ENCODE results near the gene PYGM. TPM values are rescaled to one million over a fixed set of nuclear protein-coding genes. Genes with fewer than 3 reads are reported as not detected.

PYGM gene
- total RNA-seq, 1 experiment from 2014 or later = 1.4 TPM

- Mint-ChIP-seq H3K36me3 (ENCODE audit: insufficient read depth, unreplicated experiment) (no peaks in the 10 kb centered on the region), H3K4me1 (ENCODE audit: low read depth, unreplicated experiment) (peaks cover 9% of the 10 kb centered on the region), H3K27me3 (ENCODE audit: insufficient read depth, unreplicated experiment) (peaks cover 9% of the 10 kb centered on the region), H3K27ac (ENCODE audit: unreplicated experiment) (no peak overlapping the region), H3K4me3 (ENCODE audit: unreplicated experiment) (no peak overlapping the region), H3K9me3 (ENCODE audit: unreplicated experiment) (no peaks in the 10 kb centered on the region)
- Histone ChIP-seq H3K9me3 (no peaks in the 10 kb centered on the region), H3K4me1 (no peaks in the 10 kb centered on the region), H3K4me3 (ENCODE audit: low read depth, low read length) (no peak overlapping the region), H3K27me3 (replicated peaks; ENCODE audit: control insufficient read depth, insufficient read depth, low read length) (peaks cover 2% of the 10 kb centered on the region; the same call in 1 of the 2 replicates), H3K36me3 (ENCODE audit: control insufficient read depth, insufficient read depth, low read length) (no peaks in the 10 kb centered on the region)
- POLR2A ChIA-PET = no interaction called here
- CTCF ChIA-PET = no interaction called here
- BruUV-seq (replicated peaks) = no TSS peak
- intact Hi-C loops (cut with micrococcal nuclease; ENCODE audit: unreplicated experiment) = no loop called here
- no peak for TF ChIP-seq CTCF (IDR thresholded peaks at IDR 0.05; ENCODE audit: insufficient read depth in 1 of 2, low read depth in 1 of 2, low read length in 1 of 2, severe bottlenecking in 1 of 2, unreplicated experiment in 1 of 2)
- DNase-seq = no peak
Measured at GRCh38 chr11:64698427-64698826, 61.3 kb downstream of the PYGM start.

GRCh38 chr11:64697663-64698375 lies 62.0 kb downstream of the PYGM start:
- Histone ChIP-seq H3K4me1 (no peaks in the 10 kb centered on the region), H3K27me3 (replicated peaks; ENCODE audit: control insufficient read depth, insufficient read depth, low read length) (peaks cover 2% of the 10 kb centered on the region; the same call in 1 of the 2 replicates), H3K36me3 (ENCODE audit: control insufficient read depth, insufficient read depth, low read length) (no peaks in the 10 kb centered on the region), H3K9me3 (no peaks in the 10 kb centered on the region), H3K4me3 (ENCODE audit: low read depth, low read length) (no peak overlapping the region)
- intact Hi-C loops (cut with micrococcal nuclease; ENCODE audit: unreplicated experiment) = no loop called here
- BruUV-seq (replicated peaks) = no TSS peak
- Mint-ChIP-seq H3K36me3 (ENCODE audit: insufficient read depth, unreplicated experiment) (no peaks in the 10 kb centered on the region), H3K4me1 (ENCODE audit: low read depth, unreplicated experiment) (peaks cover 9% of the 10 kb centered on the region), H3K27ac (ENCODE audit: unreplicated experiment) (no peak overlapping the region), H3K4me3 (ENCODE audit: unreplicated experiment) (no peak overlapping the region), H3K27me3 (ENCODE audit: insufficient read depth, unreplicated experiment) (peaks cover 15% of the 10 kb centered on the region), H3K9me3 (ENCODE audit: unreplicated experiment) (no peaks in the 10 kb centered on the region)
- POLR2A ChIA-PET = no interaction called here
- CTCF ChIA-PET = interaction anchor here (1.1 kb wide), 1 partner anchor 343 kb away, joined by 3 read pairs; no protein-coding TSS in a partner anchor
- no peak for TF ChIP-seq CTCF (IDR thresholded peaks at IDR 0.05; ENCODE audit: insufficient read depth in 1 of 2, low read depth in 1 of 2, low read length in 1 of 2, severe bottlenecking in 1 of 2, unreplicated experiment in 1 of 2)
- DNase-seq = no peak

Other genes starting within 250 kb of the PYGM start
- gene SLC22A11, start 204.0 kb downstream of the PYGM start, total RNA-seq (2022) = 9.1 and 11.2 TPM in 2 replicates
- not detected in 2 replicates for gene SLC22A12, start 168.8 kb downstream of the PYGM start, total RNA-seq (2022)
- gene NRXN2, start 36.8 kb downstream of the PYGM start, total RNA-seq (2022) = 6.5 and 7.6 TPM in 2 replicates
- 4.0 and 4.1 TPM in 2 replicates for gene RASGRP2, start 15.8 kb downstream of the PYGM start, total RNA-seq (2022)
- 359 and 386 TPM in 2 replicates for gene SF1, start 18.6 kb upstream of the PYGM start, total RNA-seq (2022)
- 16.8 and 21.4 TPM in 2 replicates for gene MAP4K2, start 43.2 kb upstream of the PYGM start, total RNA-seq (2022)
- 32.7 and 36.8 TPM in 2 replicates for gene MEN1, start 50.6 kb upstream of the PYGM start, total RNA-seq (2022)
- gene CDC42BPG, start 84.7 kb upstream of the PYGM start, total RNA-seq (2022) = 29.1 and 36.0 TPM in 2 replicates
- 123 and 129 TPM in 2 replicates for gene EHD1, start 118.6 kb upstream of the PYGM start, total RNA-seq (2022)
- gene ATG2A, start 157.2 kb upstream of the PYGM start, total RNA-seq (2022) = 27.9 and 31.1 TPM in 2 replicates
- gene PPP2R5B, start 164.7 kb upstream of the PYGM start, total RNA-seq (2022) = 7.4 and 7.7 TPM in 2 replicates
- gene GPHA2, start 175.9 kb upstream of the PYGM start, total RNA-seq (2022) = not detected in 2 replicates
- gene MAJIN, start 212.1 kb upstream of the PYGM start, total RNA-seq (2022) = not detected in 2 replicates
- gene BATF2, start 237.0 kb upstream of the PYGM start, total RNA-seq (2022) = 0.79 and 1.4 TPM in 2 replicates

All from Caco-2 (cell line).